ENCODE measurements around the gene ACACB.

GRCh38 chr12:109189291-109189690 is 72.9 kb downstream of the ACACB start:
- TF ChIP-seq POLR2AphosphoS5 (IDR thresholded peaks at IDR 0.05; ENCODE audit: insufficient read depth in 1 of 2, low read depth in 1 of 2) (no peak), CTCF (IDR thresholded peaks at IDR 0.05) (no peak), POLR2A (IDR thresholded peaks at IDR 0.05) (no peak)

Data from vagina (tissue), 2 donors.